HepG2 (cell line): ENCODE data around the gene RP2. TPM values are rescaled to one million over a fixed set of nuclear protein-coding genes. Genes with fewer than 3 reads are reported as not detected.

Source experiments
- BCL6 ChIP-seq: IDR thresholded peaks from 2 replicates; pipeline ENCODE4 v1.6.1; 2016; ENCODE audit warnings: missing genetic modification reagents, missing compliant biosample characterization
- CENPX ChIP-seq: sonication (generic); formaldehyde crosslinking; IDR thresholded peaks from 2 replicates; pipeline ENCODE4 v1.9.0; 2021; ENCODE audit warnings: mild to moderate bottlenecking, missing genetic modification reagents, moderate library complexity
- ELK4 ChIP-seq: sonication (generic); formaldehyde crosslinking; IDR thresholded peaks from 2 replicates; pipeline ENCODE4 v1.9.0; 2021; ENCODE audit warnings: missing genetic modification reagents, borderline replicate concordance
- HINFP ChIP-seq: sonication (generic); formaldehyde crosslinking; IDR thresholded peaks from 2 replicates; pipeline ENCODE4 v1.4.0; 2020; ENCODE audit warnings: low read depth, mild to moderate bottlenecking, missing genetic modification reagents
- MAFF ChIP-seq: IDR thresholded peaks from 2 replicates; pipeline ENCODE4 v1.6.1; 2011; ENCODE audit warnings: low read depth, low read length, improper control_type of control experiment
- MED1 ChIP-seq: sonication (generic); formaldehyde crosslinking; IDR thresholded peaks from 2 replicates; pipeline ENCODE4 v1.4.0; 2020; ENCODE audit warnings: missing genetic modification reagents
- MTA3 ChIP-seq: sonication (generic); formaldehyde crosslinking; IDR thresholded peaks from 2 replicates; pipeline ENCODE4 v1.4.0; 2020; ENCODE audit warnings: missing genetic modification reagents
- NFYB ChIP-seq: sonication (generic); formaldehyde crosslinking; IDR thresholded peaks from 2 replicates; pipeline ENCODE4 v1.4.0; 2020; ENCODE audit warnings: missing genetic modification reagents
- SMAD3 ChIP-seq: sonication (generic); formaldehyde crosslinking; IDR thresholded peaks from 2 replicates; pipeline ENCODE4 v1.4.0; 2020; ENCODE audit warnings: missing genetic modification reagents
- SP140L ChIP-seq: sonication (generic); formaldehyde crosslinking; IDR thresholded peaks from 2 replicates; pipeline ENCODE4 v1.4.0; 2020; ENCODE audit warnings: missing genetic modification reagents, borderline replicate concordance
- ZFP36L1 ChIP-seq: sonication (generic); formaldehyde crosslinking; IDR thresholded peaks from 2 replicates; pipeline ENCODE4 v1.8.0; 2022; ENCODE audit warnings: mild to moderate bottlenecking, missing genetic modification reagents, moderate library complexity
- polyA plus RNA-seq, 8 experiments: library from polyadenylated mRNA; depleted of rRNA in 3 of 8; stranded (reverse) in 7 of 8; unstranded in 1 of 8; fragments of >200 nt; fragmentation: Illumina TruSeq in 4 of 8; extraction: Trizol in 4 of 8; gene quantifications; 2 replicates each; pipeline versions ENCODE4 v1.2.1 to v1.2.3, GENCODE V29; 2011 to 2016; ENCODE audit warnings: low read depth in 4 of 8, missing spikeins in 1 of 8, mixed read lengths in 1 of 8; ENCODE audit not compliant: insufficient read depth in 1 of 8
- total RNA-seq, 5 experiments: library from RNA; depleted of rRNA; stranded (reverse); fragments of >200 nt; fragmentation: Illumina TruSeq; extraction: Trizol; gene quantifications; 2 replicates each; pipeline ENCODE4 v1.2.3, GENCODE V29; 2016; ENCODE audit warnings: low read depth in 1 of 5
- TF ChIP-seq, protein P1 (sequence below): sonication (generic); formaldehyde crosslinking; IDR thresholded peaks from 2 replicates; pipeline ENCODE4 v1.4.0; 2020; ENCODE audit warnings: low read depth, missing genetic modification reagents
- TF ChIP-seq, protein P2 (sequence below): sonication (generic); formaldehyde crosslinking; IDR thresholded peaks from 2 replicates; pipeline ENCODE4 v1.4.0; 2020; ENCODE audit warnings: missing genetic modification reagents, borderline replicate concordance
- TF ChIP-seq, protein P3 (sequence below): sonication (generic); formaldehyde crosslinking; IDR thresholded peaks from 2 replicates; pipeline ENCODE4 v1.4.0; 2020; ENCODE audit warnings: missing genetic modification reagents

Gene RP2
- total and polyA plus RNA-seq, 2 of the 13 experiments (the other 11 are each of a cell fraction or from before 2014, with no cell fraction given): 5.0 to 9.9 TPM

DNA sequence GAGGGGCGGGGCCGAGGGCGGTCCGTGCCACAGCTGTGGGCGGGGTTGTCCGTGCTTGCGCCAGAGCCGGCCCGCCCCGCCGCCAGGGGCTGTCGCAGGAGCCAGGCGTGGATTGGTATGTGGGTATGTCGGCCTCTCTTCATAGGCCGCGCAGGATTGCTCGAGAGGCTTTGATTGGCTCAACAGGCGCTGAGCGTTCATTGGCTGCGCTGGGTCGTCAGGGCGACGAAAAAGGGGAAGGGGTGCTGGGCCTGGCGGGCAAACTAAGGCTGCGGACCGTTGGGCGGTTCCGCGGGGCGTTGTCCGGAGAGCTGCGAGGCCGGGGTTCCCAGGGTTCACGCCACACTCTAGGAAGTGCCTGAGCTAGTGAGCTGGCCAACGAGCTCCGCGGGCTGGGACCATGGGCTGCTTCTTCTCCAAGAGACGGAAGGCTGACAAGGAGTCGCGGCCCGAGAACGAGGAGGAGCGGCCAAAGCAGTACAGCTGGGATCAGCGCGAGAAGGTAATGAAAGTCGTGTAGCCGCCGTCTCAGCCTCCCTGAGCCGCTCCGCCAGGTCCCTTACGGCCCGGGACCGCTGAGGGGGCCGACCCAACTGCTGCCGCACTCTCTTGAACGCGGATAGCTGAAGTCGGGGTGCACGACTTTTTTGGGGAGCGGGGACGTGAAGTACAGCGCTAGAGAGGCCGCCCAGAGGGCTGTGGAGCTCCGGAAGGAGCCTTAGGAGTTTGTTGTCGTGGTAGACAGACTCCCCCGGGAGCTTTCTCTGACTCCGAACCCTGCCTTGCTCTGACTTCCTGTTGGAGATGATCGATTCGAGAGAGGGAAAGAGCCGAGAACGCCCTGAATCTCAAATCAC, at the start of gene RP2 (continued):
- TF ChIP-seq ELK4 (CRISPR knock-in tag): no peak
- peak; percentile 30; the same call in 1 of the 2 replicates for TF ChIP-seq BCL6
- TF ChIP-seq SMAD3 (CRISPR knock-in tag): 0 out of 2 replicates have a peak, but pooled peaks have one; percentile 76
- peak; percentile 23; the same call in 1 of the 2 replicates for TF ChIP-seq MED1 (CRISPR knock-in tag)
- no peak for TF ChIP-seq SP140L (CRISPR knock-in tag)
- TF ChIP-seq ZFP36L1 (CRISPR knock-in tag): no peak
- TF ChIP-seq, protein P1, sequence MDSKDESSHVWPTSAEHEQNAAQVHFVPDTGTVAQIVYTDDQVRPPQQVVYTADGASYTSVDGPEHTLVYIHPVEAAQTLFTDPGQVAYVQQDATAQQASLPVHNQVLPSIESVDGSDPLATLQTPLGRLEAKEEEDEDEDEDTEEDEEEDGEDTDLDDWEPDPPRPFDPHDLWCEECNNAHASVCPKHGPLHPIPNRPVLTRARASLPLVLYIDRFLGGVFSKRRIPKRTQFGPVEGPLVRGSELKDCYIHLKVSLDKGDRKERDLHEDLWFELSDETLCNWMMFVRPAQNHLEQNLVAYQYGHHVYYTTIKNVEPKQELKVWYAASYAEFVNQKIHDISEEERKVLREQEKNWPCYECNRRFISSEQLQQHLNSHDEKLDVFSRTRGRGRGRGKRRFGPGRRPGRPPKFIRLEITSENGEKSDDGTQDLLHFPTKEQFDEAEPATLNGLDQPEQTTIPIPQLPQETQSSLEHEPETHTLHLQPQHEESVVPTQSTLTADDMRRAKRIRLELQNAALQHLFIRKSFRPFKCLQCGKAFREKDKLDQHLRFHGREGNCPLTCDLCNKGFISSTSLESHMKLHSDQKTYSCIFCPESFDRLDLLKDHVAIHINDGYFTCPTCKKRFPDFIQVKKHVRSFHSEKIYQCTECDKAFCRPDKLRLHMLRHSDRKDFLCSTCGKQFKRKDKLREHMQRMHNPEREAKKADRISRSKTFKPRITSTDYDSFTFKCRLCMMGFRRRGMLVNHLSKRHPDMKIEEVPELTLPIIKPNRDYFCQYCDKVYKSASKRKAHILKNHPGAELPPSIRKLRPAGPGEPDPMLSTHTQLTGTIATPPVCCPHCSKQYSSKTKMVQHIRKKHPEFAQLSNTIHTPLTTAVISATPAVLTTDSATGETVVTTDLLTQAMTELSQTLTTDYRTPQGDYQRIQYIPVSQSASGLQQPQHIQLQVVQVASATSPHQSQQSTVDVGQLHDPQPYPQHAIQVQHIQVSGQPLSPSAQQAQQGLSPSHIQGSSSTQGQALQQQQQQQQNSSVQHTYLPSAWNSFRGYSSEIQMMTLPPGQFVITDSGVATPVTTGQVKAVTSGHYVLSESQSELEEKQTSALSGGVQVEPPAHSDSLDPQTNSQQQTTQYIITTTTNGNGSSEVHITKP (CRISPR knock-in tag): peak; percentile 79
- TF ChIP-seq, protein P2, sequence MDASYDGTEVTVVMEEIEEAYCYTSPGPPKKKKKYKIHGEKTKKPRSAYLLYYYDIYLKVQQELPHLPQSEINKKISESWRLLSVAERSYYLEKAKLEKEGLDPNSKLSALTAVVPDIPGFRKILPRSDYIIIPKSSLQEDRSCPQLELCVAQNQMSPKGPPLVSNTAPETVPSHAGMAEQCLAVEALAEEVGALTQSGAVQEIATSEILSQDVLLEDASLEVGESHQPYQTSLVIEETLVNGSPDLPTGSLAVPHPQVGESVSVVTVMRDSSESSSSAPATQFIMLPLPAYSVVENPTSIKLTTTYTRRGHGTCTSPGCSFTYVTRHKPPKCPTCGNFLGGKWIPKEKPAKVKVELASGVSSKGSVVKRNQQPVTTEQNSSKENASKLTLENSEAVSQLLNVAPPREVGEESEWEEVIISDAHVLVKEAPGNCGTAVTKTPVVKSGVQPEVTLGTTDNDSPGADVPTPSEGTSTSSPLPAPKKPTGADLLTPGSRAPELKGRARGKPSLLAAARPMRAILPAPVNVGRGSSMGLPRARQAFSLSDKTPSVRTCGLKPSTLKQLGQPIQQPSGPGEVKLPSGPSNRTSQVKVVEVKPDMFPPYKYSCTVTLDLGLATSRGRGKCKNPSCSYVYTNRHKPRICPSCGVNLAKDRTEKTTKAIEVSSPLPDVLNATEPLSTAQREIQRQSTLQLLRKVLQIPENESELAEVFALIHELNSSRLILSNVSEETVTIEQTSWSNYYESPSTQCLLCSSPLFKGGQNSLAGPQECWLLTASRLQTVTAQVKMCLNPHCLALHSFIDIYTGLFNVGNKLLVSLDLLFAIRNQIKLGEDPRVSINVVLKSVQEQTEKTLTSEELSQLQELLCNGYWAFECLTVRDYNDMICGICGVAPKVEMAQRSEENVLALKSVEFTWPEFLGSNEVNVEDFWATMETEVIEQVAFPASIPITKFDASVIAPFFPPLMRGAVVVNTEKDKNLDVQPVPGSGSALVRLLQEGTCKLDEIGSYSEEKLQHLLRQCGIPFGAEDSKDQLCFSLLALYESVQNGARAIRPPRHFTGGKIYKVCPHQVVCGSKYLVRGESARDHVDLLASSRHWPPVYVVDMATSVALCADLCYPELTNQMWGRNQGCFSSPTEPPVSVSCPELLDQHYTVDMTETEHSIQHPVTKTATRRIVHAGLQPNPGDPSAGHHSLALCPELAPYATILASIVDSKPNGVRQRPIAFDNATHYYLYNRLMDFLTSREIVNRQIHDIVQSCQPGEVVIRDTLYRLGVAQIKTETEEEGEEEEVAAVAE (CRISPR knock-in tag): peak; percentile 78; the same call in 1 of the 2 replicates
- no peak for TF ChIP-seq MTA3
- TF ChIP-seq NFYB (CRISPR knock-in tag): peak; percentile 91
- TF ChIP-seq HINFP (CRISPR knock-in tag): peak; percentile 51; the same call in 1 of the 2 replicates
- TF ChIP-seq, protein P3, sequence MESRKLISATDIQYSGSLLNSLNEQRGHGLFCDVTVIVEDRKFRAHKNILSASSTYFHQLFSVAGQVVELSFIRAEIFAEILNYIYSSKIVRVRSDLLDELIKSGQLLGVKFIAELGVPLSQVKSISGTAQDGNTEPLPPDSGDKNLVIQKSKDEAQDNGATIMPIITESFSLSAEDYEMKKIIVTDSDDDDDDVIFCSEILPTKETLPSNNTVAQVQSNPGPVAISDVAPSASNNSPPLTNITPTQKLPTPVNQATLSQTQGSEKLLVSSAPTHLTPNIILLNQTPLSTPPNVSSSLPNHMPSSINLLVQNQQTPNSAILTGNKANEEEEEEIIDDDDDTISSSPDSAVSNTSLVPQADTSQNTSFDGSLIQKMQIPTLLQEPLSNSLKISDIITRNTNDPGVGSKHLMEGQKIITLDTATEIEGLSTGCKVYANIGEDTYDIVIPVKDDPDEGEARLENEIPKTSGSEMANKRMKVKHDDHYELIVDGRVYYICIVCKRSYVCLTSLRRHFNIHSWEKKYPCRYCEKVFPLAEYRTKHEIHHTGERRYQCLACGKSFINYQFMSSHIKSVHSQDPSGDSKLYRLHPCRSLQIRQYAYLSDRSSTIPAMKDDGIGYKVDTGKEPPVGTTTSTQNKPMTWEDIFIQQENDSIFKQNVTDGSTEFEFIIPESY (CRISPR knock-in tag): no peak
- TF ChIP-seq MAFF: no peak
- no peak for TF ChIP-seq CENPX (CRISPR knock-in tag)
